GOT3 (cell line): ENCODE measurements around the gene TNS1.
"Not testable (repeated sequence)": the region's sequence is repeated elsewhere in the genome, so short reads cannot be mapped to it uniquely, and the experiment has no call there.

ENCODE experiments used
- DNase-seq: peaks from one replicate; lab custom pipeline; 2025; ENCODE audit warnings: mixed read lengths; lab: John Stamatoyannopoulos, UW

TNS1 gene

DNA sequence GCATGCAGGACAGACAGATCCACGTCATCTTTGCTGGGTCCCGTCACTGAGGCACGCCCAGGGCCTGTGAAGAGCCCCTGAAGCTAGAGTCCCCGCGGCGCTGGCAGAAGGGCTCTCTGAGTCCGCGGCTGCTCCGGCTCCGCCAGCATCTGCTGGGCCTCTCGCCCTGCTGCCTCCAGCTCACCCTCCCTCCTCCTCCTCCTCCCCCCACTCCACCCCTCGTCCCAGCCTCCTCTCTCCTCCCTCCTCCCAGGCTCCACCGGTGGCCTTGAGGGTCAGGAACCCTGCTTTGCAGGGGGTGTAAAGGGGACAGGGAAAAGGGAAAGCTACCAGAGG, at the start of gene TNS1:
TSS of gene TNS1 (minus strand) at position 151 of the 336 bp plus-strand sequence. CDS start at position 28, 123 bp downstream.
- DNase-seq: no peak

- no peak for DNase-seq
These were observed 49.1 kb upstream of the TNS1 start for GRCh38 chr2:218051903-218052302.

DNA sequence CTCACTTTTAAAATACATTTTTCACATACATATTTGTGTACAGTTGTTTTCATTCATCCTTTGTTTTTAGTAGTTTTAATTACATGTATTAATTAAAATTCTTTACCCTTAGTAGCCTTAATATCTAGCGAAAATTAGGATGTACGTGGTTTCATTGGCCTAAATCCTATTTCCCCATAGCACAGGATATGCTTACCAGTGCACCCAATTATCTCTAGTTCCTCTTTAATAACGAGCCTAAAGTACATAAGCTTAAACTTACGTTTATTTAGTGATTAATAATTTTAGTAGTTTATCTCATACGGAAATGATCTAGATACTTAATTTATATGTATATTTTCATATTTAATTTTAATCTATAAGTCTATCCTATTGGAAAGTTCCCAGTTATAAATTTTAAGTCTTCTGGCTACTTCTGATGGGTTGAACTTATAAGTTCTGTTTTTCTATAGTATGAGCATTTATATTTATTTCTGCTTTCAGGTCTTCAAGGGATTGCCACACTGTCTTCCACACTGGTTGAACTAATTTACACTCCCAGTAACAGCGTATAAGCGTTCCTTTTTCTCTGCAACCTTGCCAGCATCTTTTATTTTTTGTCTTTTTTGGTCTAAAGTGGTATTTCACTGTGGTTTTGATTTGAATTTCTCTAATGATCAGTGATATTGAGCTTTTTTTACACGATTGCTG, 44.9 kb upstream of the TNS1 start:
- no peak for DNase-seq

- DNase-seq: no peak
These were observed 43.4 kb upstream of the TNS1 start for GRCh38 chr2:218046238-218046637.

- not testable (repeated sequence) for DNase-seq
These were observed 41.8 kb upstream of the TNS1 start for GRCh38 chr2:218044599-218044998.

DNA sequence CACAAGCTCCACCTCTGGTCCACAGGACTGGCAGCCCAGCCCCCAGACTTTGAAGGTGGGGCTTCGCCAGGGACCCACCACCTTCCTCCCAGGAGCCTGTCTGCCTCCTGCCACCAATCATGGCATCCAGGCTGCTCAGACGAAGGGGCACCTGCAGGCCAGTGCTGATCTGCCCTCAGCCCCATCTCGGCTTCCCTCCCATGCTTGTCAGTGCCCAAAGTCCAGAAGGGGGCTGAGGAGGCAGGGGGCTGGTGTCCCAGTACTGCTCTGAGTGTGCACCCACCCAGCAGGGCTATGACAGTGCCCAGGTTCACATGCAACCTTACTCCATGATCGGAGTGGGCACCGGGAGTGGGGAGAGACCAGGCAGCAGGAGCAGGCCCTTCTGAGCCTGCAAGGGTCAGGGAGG, 40.9 kb upstream of the TNS1 start:
- no peak for DNase-seq

DNA sequence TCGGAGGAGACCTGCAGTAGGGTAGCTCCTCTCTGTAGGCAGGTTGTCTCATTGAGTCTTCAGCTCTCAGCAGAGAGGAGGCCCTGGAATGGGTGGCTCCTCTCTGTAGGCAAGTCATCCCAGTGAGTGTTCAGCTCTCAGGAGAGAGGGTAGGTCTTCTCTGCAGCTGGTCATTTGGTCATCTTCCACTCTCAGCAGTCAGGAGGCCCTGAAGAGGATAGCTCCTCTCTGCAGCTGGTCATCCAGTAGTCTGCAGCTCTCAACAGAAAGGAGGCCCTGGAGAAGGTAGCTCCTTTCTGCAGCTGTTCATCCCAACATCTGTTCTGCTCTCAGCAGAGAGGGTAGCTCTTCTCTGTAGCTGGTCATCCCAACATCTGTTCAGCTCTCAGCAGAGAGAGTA, 40.3 kb upstream of the TNS1 start:
- no peak for DNase-seq

GRCh38 chr2:218041302-218042168, 38.7 kb upstream of the TNS1 start:
- DNase-seq: no peak

GRCh38 chr2:218040883-218041282, 38.1 kb upstream of the TNS1 start:
- no peak for DNase-seq

- no peak for DNase-seq
These were observed 36.4 kb upstream of the TNS1 start for GRCh38 chr2:218039171-218039570.

DNA sequence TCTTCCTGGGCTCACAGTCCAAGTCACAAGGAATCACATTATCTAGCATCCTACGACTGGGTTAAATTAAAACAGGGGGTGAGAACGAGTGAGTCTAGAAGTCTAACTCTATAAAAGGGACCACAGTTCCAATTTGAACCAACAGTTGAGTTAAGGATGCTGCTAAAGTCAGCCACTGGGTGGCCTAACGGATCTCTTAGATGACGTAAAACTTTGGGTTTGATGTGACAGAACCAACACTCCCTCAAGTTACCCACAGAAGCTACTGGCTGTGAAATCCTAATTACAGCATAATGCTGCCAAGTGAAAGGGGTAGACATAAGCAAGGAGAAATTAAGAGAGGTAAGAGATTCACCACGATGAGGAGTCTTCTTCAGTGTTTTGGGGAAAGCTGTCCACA, 33.6 kb upstream of the TNS1 start:
- no peak for DNase-seq

- no peak for DNase-seq
These were observed 32.8 kb upstream of the TNS1 start for GRCh38 chr2:218035463-218036100.

DNA sequence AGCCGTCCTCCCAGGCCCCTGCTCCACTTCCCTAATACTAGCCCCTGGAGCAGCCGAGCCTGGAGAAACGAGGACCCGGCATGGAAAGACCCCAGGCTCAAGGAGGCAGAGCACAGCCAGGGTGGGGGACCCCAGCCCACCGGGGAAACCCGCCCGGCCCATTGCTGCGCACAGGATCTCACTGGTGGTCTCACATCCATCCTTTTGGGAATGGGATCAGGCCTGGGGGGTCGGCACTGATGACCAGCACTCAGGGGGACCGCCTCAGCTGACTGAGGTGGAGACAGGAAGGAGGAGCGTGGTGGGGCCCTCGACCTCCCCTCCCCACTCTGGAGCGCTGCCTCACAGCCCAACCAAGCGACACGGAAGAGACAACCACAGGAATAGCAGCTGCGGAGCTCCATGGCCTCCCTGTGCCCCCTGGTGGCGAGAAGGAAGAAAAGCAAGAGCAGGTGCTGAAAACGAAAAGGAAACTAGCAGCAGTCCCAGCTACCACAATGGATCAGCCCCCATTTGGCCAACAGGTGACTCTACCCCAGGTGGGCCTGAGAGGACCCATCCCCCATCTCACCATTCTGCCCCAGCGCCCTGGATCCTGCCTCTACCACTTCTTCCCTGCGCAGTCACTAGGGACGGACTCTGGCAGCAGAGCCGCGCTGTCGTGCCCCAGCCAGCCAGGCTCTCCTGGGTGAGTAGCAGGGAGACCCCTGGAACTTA, 31.9 kb upstream of the TNS1 start:
- not testable (repeated sequence) for DNase-seq

DNA sequence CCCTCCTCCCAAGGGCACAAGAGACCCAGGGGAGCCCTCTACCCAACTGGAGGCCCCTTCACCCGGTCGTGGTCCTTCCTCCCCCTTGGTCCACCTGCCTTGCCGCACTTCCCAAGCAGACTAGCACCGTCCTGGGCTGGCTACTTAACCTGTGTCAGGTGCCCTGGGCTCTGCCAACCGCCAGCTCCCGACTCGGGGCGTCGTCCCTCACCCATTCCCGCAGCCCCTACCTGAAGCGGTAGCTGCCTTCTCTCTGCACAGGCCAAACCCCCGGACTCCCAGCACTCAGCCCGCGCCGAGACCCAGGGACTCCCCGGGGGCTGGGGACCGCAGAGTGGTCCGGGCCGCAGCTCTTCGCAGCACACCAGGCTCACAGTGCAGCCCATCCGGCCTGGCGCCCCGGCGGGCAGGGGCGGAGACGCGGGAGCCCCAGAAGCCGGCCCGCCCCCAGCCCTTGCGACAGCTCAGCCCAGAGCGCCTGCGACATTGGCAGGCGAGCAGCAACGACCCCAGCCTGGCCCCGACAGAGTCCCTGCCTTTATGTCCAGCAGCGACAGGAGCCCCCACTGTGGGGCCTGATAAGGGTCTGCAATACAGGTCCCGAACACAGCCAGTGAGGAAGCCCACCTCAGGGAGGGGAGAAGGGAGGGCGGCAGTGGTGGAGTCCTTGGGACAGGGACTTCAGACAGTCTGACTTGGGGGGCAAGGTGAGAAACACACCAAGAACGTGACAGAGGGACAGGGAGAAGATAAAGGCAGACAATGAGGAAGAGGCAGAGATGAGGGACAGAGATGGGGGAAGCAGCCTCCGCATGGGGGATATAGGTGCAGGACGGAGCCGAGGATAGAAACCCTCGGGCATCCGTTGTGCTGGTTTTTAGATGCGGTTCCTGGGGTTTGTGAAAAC, 31.0 kb upstream of the TNS1 start:
- DNase-seq: no peak

DNA sequence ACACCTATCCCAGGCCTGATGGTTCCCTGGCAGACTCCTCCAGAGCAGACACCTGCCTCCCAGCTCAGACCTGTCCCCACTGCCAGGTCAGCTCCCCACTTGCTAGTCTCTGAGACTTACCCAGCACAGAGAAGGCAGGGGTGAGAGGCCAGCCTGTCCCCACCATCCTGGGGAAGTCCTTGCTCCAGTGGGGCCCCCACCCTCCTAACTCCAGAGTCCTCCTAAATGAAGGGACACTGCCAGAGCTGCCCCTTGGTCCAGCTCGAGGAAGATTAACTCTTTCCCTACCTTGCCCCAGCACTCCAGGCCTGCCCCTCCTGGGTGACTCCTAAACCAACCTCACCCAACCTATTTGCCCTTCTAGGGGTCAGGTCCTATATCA, 30.4 kb upstream of the TNS1 start:
- DNase-seq: no peak

DNA sequence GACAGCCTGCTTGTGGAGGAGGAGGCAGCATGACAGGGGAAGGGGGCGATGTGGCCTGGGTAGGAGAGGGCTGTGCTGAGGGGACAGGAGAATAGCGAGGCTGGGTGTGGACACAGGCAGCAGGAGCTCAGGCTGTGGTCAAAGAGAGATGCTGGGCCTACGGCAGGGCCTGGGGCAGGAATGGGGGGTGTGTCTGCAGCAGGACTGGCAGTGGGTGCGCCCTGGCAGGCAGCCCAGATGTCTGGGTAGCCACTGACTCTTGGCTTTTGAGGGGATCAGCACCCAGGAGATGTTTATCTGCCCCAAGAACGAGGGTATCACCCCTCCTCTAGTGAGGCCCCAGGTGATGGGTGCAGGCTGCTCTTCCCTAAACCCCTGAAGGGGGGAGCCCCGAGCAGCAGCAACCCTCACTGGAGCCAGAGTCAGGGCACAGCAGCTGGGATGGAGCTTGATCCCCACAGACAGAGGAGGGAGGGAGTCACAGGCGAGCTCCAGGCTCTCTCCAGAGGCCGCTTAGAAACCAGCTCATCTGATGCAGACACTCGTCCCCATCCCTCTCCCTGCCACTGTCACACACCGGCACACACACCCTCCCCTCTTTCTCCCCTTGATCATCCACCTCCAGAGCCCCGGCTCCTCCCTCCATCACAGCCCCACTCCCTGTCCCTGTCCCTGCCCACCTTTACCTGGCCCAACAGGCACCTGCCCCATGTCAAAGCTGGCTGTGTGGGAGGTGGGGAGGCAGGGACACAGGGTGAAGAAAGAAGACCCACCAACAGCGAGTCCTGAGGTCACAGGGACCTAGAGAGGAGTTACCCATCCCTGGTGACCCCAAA, 29.8 kb upstream of the TNS1 start:
- no peak for DNase-seq

DNA sequence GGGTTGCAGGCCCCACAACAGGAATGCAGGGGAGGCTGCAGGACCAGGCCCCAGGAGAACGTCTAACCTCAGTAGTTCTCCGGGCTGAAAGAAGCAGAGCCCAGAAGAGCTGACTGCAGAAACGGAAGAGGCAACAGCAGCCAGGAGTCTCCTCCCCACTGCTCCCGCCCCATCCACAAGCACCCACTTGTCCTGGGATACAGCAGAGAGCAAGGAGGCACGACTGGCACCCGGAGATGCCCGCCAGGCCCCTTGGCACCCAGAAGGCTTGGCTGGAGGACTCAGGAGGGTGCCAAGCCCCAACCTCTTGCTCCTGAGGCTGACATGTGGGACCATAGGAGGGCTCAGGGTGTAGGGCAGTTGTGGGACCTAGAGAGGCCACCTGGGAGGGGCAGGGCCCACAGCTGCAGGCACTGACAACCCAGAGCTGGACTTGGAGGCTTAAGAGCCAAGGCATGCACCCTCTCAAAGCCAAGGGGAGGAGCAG, 29.0 kb upstream of the TNS1 start:
- DNase-seq: no peak

- no peak for DNase-seq
These were observed 28.5 kb upstream of the TNS1 start for GRCh38 chr2:218031261-218031660.

GRCh38 chr2:218030409-218031195, 27.8 kb upstream of the TNS1 start:
- DNase-seq: no peak
